Loucy (cell line): ENCODE data around the gene TBX19.

Experiments
- H2AFZ ChIP-seq: fragments of 200-600 bp; sonication (generic); 2 replicates; pipeline ENCODE4 v1.6.0; 2016; ENCODE audit warnings: antibody characterized with exemption, mild to moderate bottlenecking, low read length, moderate library complexity
- H3F3A ChIP-seq: fragments of 200-600 bp; 2 replicates; pipeline ENCODE4 v1.6.0; 2016; ENCODE audit warnings: antibody characterized with exemption, low read depth, mild to moderate bottlenecking
- H3K27me3 ChIP-seq: fragments of 200-600 bp; sonication (generic); 2 replicates; pipeline ENCODE4 v1.6.1; 2014; ENCODE audit warnings: low read length, mild to moderate bottlenecking; ENCODE audit not compliant: insufficient read depth, poor library complexity, severe bottlenecking
- H3K36me3 ChIP-seq: fragments of 200-600 bp; sonication (generic); 2 replicates; pipeline ENCODE4 v1.6.1; 2016; ENCODE audit warnings: low read length; ENCODE audit not compliant: insufficient read depth
- H3K4me1 ChIP-seq: fragments of 200-600 bp; sonication (generic); 2 replicates; pipeline ENCODE4 v1.5.1; 2014; ENCODE audit warnings: low read length, mild to moderate bottlenecking; ENCODE audit not compliant: insufficient read depth, poor library complexity, severe bottlenecking
- H3K4me2 ChIP-seq: fragments of 200-600 bp; sonication (generic); 2 replicates; pipeline ENCODE4 v1.6.0; 2014; ENCODE audit warnings: antibody characterized with exemption, low read length, low read depth, mild to moderate bottlenecking; ENCODE audit not compliant: poor library complexity, severe bottlenecking
- H3K4me3 ChIP-seq: fragments of 200-600 bp; sonication (generic); 2 replicates; pipeline ENCODE4 v1.5.1; 2014; ENCODE audit warnings: low read length, mild to moderate bottlenecking, mixed read lengths; ENCODE audit not compliant: poor library complexity, severe bottlenecking
- H3K79me2 ChIP-seq: fragments of 200-600 bp; sonication (generic); 2 replicates; pipeline ENCODE4 v1.6.1; 2014; ENCODE audit warnings: low read length; ENCODE audit not compliant: insufficient read depth
- H3K9ac ChIP-seq: fragments of 200-600 bp; sonication (generic); 2 replicates; pipeline ENCODE4 v1.6.0; 2014; ENCODE audit warnings: mild to moderate bottlenecking, low read depth, low read length, moderate library complexity; ENCODE audit not compliant: poor library complexity, severe bottlenecking
- H3K9me2 ChIP-seq: fragments of 200-600 bp; sonication (generic); replicated peaks from 2 replicates; pipeline ENCODE4 v1.6.1; 2016; ENCODE audit warnings: low read depth, low read length, mixed read lengths
- H3K9me3 ChIP-seq: fragments of 200-600 bp; sonication (generic); 2 replicates; pipeline ENCODE4 v1.6.1; 2014; ENCODE audit warnings: mild to moderate bottlenecking, antibody characterized with exemption, low read length, low read depth; ENCODE audit not compliant: insufficient read depth
- H4K20me1 ChIP-seq: fragments of 200-600 bp; sonication (generic); 2 replicates; pipeline ENCODE4 v1.6.0; 2014; ENCODE audit warnings: antibody characterized with exemption, low read length, mild to moderate bottlenecking; ENCODE audit not compliant: insufficient read depth, poor library complexity, severe bottlenecking
- EZH2phosphoT487 ChIP-seq: fragments of 200-600 bp; IDR thresholded peaks from 2 replicates; pipeline ENCODE4 v1.6.1; 2018; ENCODE audit warnings: antibody characterized with exemption, mild to moderate bottlenecking, moderate library complexity, borderline replicate concordance
- TF ChIP-seq, protein P1 (sequence below): fragments of 200-600 bp; sonication (generic); conservative IDR thresholded peaks from 2 replicates; pipeline ENCODE4 v1.5.1; 2014; ENCODE audit warnings: mild to moderate bottlenecking, antibody characterized with exemption, low read length

TBX19 gene

DNA sequence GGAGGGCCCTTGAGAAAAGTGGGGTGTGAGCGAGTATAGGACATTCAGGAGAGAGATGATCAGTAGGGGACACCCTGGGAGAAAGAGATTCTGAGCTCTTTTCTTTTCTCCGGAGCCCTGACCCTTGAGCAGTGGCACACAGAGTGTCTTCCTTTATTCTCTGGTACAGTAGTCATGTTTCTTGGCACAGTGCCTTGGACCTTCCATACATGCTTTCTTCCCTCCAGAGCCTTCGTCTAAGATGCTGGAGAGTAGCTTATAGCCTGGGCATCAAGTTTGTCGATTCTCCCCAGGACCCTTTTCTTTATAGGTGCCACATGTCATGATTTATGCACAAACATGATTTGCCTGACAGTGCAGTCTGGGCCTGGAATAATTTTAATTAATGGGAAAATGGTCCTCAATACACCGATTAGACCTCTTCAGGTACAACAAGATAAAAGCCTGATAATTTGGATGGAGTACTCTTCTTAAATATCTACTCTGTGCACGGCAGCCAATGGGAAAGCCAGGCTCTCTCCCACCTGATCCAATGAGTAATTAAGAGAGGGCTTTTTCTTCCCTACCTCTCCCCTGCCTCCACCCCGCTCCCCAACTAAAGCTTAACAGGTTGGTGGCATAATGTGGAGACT is at the start of gene TBX19:
TSS of gene TBX19 (plus strand) at position 582 of the 632 bp plus-strand sequence. CDS start 214 bp downstream, outside the sequence.
- Histone ChIP-seq H3K27me3 (no peaks in the 10 kb centered on the region), H3K4me2 (no peak within 1 kb of the TSS), H2AFZ (no peak within 1 kb of the TSS), H3K4me1 (peaks cover 4% of the 10 kb centered on the region), H3K4me3 (no peak within 1 kb of the TSS), H3K9me2 (no peaks in the 10 kb centered on the region), H3K9ac (no peak within 1 kb of the TSS), H3K36me3 (no peaks in the 10 kb centered on the region; the same call in 1 of the 2 replicates), H3K79me2 (no peaks in the 10 kb centered on the region; the same call in 1 of the 2 replicates), H3F3A (no peaks in the 10 kb centered on the region), H3K9me3 (no peaks in the 10 kb centered on the region; the same call in 1 of the 2 replicates), H4K20me1 (no peaks in the 10 kb centered on the region)
- TF ChIP-seq, protein P1, sequence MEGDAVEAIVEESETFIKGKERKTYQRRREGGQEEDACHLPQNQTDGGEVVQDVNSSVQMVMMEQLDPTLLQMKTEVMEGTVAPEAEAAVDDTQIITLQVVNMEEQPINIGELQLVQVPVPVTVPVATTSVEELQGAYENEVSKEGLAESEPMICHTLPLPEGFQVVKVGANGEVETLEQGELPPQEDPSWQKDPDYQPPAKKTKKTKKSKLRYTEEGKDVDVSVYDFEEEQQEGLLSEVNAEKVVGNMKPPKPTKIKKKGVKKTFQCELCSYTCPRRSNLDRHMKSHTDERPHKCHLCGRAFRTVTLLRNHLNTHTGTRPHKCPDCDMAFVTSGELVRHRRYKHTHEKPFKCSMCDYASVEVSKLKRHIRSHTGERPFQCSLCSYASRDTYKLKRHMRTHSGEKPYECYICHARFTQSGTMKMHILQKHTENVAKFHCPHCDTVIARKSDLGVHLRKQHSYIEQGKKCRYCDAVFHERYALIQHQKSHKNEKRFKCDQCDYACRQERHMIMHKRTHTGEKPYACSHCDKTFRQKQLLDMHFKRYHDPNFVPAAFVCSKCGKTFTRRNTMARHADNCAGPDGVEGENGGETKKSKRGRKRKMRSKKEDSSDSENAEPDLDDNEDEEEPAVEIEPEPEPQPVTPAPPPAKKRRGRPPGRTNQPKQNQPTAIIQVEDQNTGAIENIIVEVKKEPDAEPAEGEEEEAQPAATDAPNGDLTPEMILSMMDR: no peak
- no peak for TF ChIP-seq EZH2phosphoT487

DNA sequence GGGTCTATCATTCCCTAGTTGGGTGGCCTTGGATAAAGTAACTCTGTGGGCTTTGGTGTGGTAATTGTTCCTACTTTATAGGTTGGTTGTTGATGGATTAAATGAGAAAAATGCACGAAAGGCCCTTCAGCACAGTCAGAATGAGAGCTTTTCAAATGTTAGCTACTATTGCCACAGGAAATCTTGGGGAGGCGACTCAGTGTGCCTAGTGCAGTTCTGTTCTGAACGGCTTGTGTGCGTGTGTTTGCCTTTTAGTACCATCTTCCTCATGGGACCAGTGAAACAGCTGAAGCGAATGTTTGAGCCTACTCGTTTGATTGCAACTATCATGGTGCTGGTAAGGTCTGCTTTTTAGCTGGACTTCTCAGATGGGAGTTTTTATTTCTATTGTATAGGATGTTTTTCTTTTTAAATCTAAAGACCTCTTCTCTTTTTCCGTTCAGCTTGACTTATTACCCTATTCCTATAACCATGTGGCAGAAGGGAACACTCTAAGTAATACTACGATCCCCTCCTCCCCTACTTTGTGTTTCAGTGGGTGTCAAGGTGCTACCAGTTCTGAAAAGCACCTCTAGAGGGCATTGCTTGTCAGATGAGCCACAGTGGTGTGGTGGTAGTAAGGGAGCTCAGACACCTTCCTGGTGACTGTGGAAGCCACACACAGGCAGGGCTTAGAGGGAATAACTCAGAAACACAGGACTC is 45.7 kb upstream of the TBX19 start:
- Histone ChIP-seq H3K4me1 (peaks cover 22% of the 10 kb centered on the region), H3K4me3 (no peak overlapping the region), H2AFZ (no peak overlapping the region), H3K9me3 (no peaks in the 10 kb centered on the region), H3K79me2 (peaks cover 43% of the 10 kb centered on the region), H3F3A (no peaks in the 10 kb centered on the region), H3K9me2 (no peaks in the 10 kb centered on the region), H3K27me3 (no peaks in the 10 kb centered on the region), H4K20me1 (peaks cover 15% of the 10 kb centered on the region), H3K9ac (no peak overlapping the region), H3K4me2 (peak overlapping the region; percentile 26), H3K36me3 (peaks cover 70% of the 10 kb centered on the region; the same call in 1 of the 2 replicates)
- TF ChIP-seq, protein P1: peak; percentile 88
- no peak for TF ChIP-seq EZH2phosphoT487

GRCh38 chr1:168235548-168235885 is 45.2 kb upstream of the TBX19 start:
- H4K20me1 ChIP-seq: peaks cover 12% of the 10 kb centered on the region
- no peaks in the 10 kb centered on the region for H3K27me3 ChIP-seq
- H3K4me1 ChIP-seq: peaks cover 19% of the 10 kb centered on the region
- H3K79me2 ChIP-seq: peaks cover 38% of the 10 kb centered on the region; the same call in 1 of the 2 replicates
- no peaks in the 10 kb centered on the region for H3F3A ChIP-seq
- no peak overlapping the region for H3K9ac ChIP-seq
- H3K36me3 ChIP-seq: peaks cover 73% of the 10 kb centered on the region; the same call in 1 of the 2 replicates
- TF ChIP-seq, protein P1: no peak
- no peak for TF ChIP-seq EZH2phosphoT487
- no peaks in the 10 kb centered on the region for H3K9me3 ChIP-seq
- no peak overlapping the region for H2AFZ ChIP-seq
- no peak overlapping the region for H3K4me3 ChIP-seq
- no peaks in the 10 kb centered on the region for H3K9me2 ChIP-seq
- peak overlapping the region; percentile 26 for H3K4me2 ChIP-seq
